ENCODE results near the gene FHL5.

DNA sequence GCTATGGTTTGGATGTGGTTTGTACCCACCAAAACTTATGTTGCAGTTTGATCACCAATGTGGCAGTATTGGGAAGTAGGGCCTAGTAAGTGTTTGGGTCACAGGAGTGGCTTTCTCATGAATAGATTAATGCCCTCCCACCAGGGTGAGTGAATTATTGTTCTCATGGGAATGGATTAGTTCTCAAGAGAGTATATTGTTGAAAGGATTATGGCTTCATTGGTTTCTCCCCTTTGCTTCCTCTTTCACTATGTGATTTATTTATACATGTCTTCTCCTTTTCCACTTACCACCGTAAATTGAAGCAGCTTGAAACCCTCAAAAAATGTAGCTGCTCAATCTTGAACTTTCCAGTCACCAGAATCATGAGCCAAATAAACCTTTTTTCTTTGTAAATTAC, 30.5 kb upstream of the FHL5 start:
- TF ChIP-seq, protein P1, sequence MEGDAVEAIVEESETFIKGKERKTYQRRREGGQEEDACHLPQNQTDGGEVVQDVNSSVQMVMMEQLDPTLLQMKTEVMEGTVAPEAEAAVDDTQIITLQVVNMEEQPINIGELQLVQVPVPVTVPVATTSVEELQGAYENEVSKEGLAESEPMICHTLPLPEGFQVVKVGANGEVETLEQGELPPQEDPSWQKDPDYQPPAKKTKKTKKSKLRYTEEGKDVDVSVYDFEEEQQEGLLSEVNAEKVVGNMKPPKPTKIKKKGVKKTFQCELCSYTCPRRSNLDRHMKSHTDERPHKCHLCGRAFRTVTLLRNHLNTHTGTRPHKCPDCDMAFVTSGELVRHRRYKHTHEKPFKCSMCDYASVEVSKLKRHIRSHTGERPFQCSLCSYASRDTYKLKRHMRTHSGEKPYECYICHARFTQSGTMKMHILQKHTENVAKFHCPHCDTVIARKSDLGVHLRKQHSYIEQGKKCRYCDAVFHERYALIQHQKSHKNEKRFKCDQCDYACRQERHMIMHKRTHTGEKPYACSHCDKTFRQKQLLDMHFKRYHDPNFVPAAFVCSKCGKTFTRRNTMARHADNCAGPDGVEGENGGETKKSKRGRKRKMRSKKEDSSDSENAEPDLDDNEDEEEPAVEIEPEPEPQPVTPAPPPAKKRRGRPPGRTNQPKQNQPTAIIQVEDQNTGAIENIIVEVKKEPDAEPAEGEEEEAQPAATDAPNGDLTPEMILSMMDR (IDR thresholded peaks at IDR 0.05), result no peak
- TF ChIP-seq EP300 (IDR thresholded peaks at IDR 0.05) (no peak), POLR2A (IDR thresholded peaks at IDR 0.05) (no peak)
